OCI-LY7 (cell line): ENCODE data around the gene UBE2H.

Experiments used
- EZH2phosphoT487 ChIP-seq: fragments of 200-600 bp; sonication (generic); IDR thresholded peaks from 2 replicates; pipeline ENCODE4 v1.6.1; 2018; ENCODE audit warnings: low read depth, borderline replicate concordance, mild to moderate bottlenecking, mixed run types, antibody characterized with exemption, low read length, moderate library complexity, mixed read lengths
- TF ChIP-seq, protein P1 (sequence below): fragments of 200-600 bp; sonication (generic); conservative IDR thresholded peaks from 2 replicates; pipeline ENCODE4 v1.5.1; 2014; ENCODE audit warnings: mild to moderate bottlenecking, antibody characterized with exemption, low read length, moderate library complexity, mixed read lengths

GRCh38 chr7:129781928-129782817 lies 170.6 kb downstream of the UBE2H start:
- TF ChIP-seq, protein P1, sequence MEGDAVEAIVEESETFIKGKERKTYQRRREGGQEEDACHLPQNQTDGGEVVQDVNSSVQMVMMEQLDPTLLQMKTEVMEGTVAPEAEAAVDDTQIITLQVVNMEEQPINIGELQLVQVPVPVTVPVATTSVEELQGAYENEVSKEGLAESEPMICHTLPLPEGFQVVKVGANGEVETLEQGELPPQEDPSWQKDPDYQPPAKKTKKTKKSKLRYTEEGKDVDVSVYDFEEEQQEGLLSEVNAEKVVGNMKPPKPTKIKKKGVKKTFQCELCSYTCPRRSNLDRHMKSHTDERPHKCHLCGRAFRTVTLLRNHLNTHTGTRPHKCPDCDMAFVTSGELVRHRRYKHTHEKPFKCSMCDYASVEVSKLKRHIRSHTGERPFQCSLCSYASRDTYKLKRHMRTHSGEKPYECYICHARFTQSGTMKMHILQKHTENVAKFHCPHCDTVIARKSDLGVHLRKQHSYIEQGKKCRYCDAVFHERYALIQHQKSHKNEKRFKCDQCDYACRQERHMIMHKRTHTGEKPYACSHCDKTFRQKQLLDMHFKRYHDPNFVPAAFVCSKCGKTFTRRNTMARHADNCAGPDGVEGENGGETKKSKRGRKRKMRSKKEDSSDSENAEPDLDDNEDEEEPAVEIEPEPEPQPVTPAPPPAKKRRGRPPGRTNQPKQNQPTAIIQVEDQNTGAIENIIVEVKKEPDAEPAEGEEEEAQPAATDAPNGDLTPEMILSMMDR = no peak
- TF ChIP-seq EZH2phosphoT487 = no peak
